WERI-Rb-1 (cell line): ENCODE results near the gene PKHD1.

ENCODE experiments used
- DNase-seq: peaks from one replicate; pipeline ENCODE4 v3.0.0-alpha.2; 2020
- H3K27ac ChIP-seq: fragments of 250-450 bp; sonication (Bioruptor Pico); 2 replicates; pipeline ENCODE4 v1.5.1; 2020; ENCODE audit warnings: mild to moderate bottlenecking, moderate library complexity
- H3K27me3 ChIP-seq: fragments of 250-450 bp; sonication (Bioruptor Pico); 2 replicates; pipeline ENCODE4 v1.5.1; 2021; ENCODE audit warnings: mild to moderate bottlenecking, low read depth, moderate library complexity; ENCODE audit not compliant: insufficient read depth, severe bottlenecking
- H3K36me3 ChIP-seq: fragments of 250-450 bp; sonication (Bioruptor Pico); 2 replicates; pipeline ENCODE4 v1.5.1; 2020; ENCODE audit warnings: mild to moderate bottlenecking, moderate library complexity
- H3K4me3 ChIP-seq: 2 replicates; pipeline ENCODE4 v1.5.1; 2011; ENCODE audit warnings: low read depth, mild to moderate bottlenecking, control low read depth, low read length
- H3K9me3 ChIP-seq: fragments of 250-450 bp; sonication (Bioruptor Pico); 2 replicates; pipeline ENCODE4 v1.5.1; 2021; ENCODE audit warnings: mild to moderate bottlenecking, moderate library complexity; ENCODE audit not compliant: severe bottlenecking
- TF ChIP-seq, protein P1 (sequence below): IDR thresholded peaks from 2 replicates; pipeline ENCODE4 v1.5.1; 2011; ENCODE audit warnings: low read depth, mild to moderate bottlenecking, control low read depth, inconsistent platforms, low read length

Gene PKHD1, protein sequence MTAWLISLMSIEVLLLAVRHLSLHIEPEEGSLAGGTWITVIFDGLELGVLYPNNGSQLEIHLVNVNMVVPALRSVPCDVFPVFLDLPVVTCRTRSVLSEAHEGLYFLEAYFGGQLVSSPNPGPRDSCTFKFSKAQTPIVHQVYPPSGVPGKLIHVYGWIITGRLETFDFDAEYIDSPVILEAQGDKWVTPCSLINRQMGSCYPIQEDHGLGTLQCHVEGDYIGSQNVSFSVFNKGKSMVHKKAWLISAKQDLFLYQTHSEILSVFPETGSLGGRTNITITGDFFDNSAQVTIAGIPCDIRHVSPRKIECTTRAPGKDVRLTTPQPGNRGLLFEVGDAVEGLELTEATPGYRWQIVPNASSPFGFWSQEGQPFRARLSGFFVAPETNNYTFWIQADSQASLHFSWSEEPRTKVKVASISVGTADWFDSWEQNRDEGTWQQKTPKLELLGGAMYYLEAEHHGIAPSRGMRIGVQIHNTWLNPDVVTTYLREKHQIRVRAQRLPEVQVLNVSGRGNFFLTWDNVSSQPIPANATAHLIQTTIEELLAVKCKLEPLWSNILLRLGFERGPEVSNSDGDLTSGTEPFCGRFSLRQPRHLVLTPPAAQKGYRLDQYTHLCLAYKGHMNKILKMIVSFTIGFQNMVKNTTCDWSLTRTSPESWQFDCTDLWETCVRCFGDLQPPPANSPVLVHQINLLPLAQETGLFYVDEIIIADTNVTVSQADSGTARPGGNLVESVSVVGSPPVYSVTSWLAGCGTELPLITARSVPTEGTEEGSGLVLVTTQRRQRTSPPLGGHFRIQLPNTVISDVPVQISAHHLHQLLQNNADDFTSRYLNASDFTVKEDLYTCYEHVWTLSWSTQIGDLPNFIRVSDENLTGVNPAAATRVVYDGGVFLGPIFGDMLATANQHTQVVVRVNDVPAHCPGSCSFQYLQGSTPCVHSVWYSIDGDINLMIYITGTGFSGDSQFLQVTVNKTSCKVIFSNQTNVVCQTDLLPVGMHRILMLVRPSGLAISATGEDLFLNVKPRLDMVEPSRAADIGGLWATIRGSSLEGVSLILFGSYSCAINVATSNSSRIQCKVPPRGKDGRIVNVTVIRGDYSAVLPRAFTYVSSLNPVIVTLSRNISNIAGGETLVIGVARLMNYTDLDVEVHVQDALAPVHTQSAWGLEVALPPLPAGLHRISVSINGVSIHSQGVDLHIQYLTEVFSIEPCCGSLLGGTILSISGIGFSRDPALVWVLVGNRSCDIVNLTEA (N-terminal part only)

DNA sequence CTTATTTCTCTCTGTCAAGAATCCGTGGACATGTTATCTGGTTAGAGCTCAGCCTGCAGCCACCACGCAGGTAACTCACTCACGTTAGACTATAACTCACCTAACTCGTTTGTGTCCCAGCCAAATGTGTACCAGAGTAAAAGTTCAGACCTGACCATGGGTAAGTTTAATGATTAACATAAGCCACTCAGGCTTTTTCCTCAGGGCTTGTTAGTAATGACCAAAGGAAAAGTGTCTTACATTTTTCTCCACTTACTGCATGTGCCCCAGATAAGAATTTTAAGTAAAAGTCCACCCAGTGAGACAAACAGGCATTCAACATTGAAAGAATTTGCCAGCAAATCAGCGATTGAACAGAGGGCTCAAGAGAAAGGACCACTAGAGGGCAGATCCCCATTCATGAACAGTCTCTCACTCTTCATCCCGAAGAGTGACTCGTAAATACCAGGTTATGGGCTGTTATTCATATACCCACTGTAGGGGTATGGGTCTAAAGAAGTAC, at the start of gene PKHD1:
PKHD1 (minus strand) TSS at position 116 of the 502 bp plus-strand sequence. CDS start 2,680 bp downstream, outside the sequence.
- H3K36me3 ChIP-seq: no peaks in the 10 kb centered on the region
- no peak for DNase-seq
- no peak within 1 kb of the TSS for H3K27ac ChIP-seq
- H3K4me3 ChIP-seq: no peak within 1 kb of the TSS
- TF ChIP-seq, protein P1, sequence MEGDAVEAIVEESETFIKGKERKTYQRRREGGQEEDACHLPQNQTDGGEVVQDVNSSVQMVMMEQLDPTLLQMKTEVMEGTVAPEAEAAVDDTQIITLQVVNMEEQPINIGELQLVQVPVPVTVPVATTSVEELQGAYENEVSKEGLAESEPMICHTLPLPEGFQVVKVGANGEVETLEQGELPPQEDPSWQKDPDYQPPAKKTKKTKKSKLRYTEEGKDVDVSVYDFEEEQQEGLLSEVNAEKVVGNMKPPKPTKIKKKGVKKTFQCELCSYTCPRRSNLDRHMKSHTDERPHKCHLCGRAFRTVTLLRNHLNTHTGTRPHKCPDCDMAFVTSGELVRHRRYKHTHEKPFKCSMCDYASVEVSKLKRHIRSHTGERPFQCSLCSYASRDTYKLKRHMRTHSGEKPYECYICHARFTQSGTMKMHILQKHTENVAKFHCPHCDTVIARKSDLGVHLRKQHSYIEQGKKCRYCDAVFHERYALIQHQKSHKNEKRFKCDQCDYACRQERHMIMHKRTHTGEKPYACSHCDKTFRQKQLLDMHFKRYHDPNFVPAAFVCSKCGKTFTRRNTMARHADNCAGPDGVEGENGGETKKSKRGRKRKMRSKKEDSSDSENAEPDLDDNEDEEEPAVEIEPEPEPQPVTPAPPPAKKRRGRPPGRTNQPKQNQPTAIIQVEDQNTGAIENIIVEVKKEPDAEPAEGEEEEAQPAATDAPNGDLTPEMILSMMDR: peak; percentile 88
- H3K27me3 ChIP-seq: no peaks in the 10 kb centered on the region
- H3K9me3 ChIP-seq: peaks cover 6% of the 10 kb centered on the region

DNA sequence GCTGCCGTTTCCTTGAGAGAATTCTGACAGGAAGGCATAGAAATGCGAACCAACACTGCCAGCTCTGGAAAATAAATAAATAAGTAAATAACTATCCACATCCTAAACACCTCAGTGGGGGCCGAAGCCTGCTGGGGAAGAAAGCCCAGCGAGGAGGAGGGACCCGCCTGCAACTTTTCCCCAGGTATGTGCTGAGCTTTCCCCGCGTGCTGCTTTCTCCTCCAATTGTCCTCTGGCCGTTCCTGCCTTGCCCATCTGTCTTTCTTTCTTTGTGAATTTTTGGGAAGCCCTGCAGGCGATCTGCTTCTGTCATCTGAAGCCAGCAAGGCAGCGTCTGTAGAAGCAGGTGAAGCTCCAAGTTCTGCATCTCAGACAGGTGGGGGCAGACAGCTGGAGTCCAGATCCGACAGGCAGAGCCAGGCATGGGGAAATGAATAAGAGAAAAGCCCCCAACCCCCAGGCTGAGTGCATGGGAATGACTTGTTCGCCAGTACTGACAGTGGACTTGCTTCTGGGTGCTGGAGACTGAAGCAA, 49.6 kb upstream of the PKHD1 start:
- H3K9me3 ChIP-seq: no peaks in the 10 kb centered on the region
- H3K27me3 ChIP-seq: peaks cover 16% of the 10 kb centered on the region
- H3K4me3 ChIP-seq: no peak overlapping the region
- TF ChIP-seq, protein P1: no peak
- no peak overlapping the region for H3K27ac ChIP-seq
- DNase-seq: no peak
- H3K36me3 ChIP-seq: no peaks in the 10 kb centered on the region

DNA sequence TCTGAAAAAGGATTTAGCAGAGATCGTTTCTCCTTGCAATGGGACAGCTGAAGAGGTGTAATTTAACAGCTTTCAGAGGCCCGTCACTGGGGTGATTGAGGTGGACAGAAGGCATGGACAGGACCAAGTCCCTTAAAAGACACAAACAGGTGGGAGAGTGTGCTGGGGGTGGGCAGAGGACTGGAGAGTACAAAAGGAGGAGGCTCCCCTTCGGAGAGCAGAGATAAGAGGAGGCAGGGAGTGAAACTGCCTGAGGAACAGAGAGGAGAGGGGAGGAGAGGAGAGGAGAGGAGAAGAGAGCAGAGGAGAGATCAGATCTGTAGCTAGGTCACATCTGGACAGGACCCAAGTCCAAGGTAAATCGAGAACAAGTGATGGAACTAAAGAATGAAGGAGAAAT, 48.6 kb upstream of the PKHD1 start:
- TF ChIP-seq, protein P1: no peak
- Histone ChIP-seq H3K27ac (no peak overlapping the region), H3K9me3 (no peaks in the 10 kb centered on the region), H3K36me3 (no peaks in the 10 kb centered on the region), H3K4me3 (no peak overlapping the region), H3K27me3 (peaks cover 11% of the 10 kb centered on the region)
- no peak for DNase-seq

DNA sequence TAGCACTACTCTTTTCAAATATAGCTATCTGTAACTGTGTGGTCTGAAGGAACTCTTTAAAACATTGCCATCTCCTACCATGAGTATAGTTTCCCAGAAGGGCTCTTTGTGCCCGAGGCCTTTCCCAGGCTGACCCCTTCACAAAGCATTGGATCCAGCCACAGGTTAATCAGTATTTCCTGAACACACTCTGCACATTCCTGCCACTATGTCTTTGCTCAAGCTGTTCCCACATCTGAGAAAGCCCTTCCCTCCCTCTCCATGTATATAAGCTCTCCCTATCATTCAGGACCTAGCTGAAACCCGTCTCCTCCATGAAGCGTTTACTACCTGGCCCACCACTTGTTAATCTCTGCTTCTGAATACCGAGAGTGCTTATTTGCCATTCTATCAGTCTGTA, 47.8 kb upstream of the PKHD1 start:
- TF ChIP-seq, protein P1: no peak
- no peaks in the 10 kb centered on the region for H3K9me3 ChIP-seq
- H3K4me3 ChIP-seq: no peak overlapping the region
- H3K27me3 ChIP-seq: peaks cover 10% of the 10 kb centered on the region
- H3K27ac ChIP-seq: no peak overlapping the region
- H3K36me3 ChIP-seq: no peaks in the 10 kb centered on the region
- no peak for DNase-seq

DNA sequence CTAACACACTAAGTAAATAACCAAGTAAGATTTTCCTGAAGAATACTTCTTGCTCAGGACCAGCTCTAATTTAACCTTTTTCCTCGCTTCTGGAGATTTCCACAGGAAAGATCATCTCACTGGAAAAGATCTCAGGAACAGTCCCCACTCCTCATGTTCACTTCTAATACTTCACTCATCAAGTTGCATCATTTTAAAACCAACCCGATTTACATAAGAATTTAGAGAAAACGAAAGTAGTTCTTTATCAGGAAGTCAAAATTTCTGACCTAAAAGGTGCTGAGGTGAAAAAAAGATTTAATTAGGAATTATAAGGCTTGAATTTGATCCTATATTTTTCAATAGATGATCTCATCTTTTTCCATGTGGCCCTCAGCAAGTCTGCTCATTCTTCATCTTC, 46.6 kb upstream of the PKHD1 start:
- no peaks in the 10 kb centered on the region for H3K9me3 ChIP-seq
- no peak for DNase-seq
- H3K27ac ChIP-seq: no peak overlapping the region
- TF ChIP-seq, protein P1: no peak
- H3K36me3 ChIP-seq: no peaks in the 10 kb centered on the region
- peaks cover 15% of the 10 kb centered on the region for H3K27me3 ChIP-seq
- H3K4me3 ChIP-seq: no peak overlapping the region
